Activated CD8-positive, alpha-beta T cell treated with anti-CD3 and anti-CD28 coated beads for 36 hours (primary cell): ENCODE data around the gene LARGE1. TPM values are rescaled to one million over a fixed set of nuclear protein-coding genes. Genes with fewer than 3 reads are reported as not detected.

Source experiments
- ATAC-seq: fragments of 200-7000 bp; cut with Tn5 transposase; one replicate; pipeline ENCODE4 v1.10.0; 2021; ENCODE audit warnings: mild to moderate bottlenecking, moderate library complexity
- CTCF ChIA-PET: fragments of 350-600 bp; sonication (Branson Sonifier 250); formaldehyde crosslinking; loops from one replicate; lab custom pipeline; 2021; ENCODE audit warnings: antibody characterized with exemption; lab: Charles Lee
- POLR2A ChIA-PET: fragments of 350-600 bp; sonication (Branson Sonifier 250); formaldehyde crosslinking; loops from one replicate; lab custom pipeline; 2021; ENCODE audit warnings: antibody characterized with exemption; lab: Charles Lee
- DNase-seq: peaks from one replicate; pipeline ENCODE4 v3.0.0-alpha.2; 2020
- H3K27ac Mint-ChIP-seq: one replicate; pipeline ENCODE4 v1.8.0; 2021; ENCODE audit warnings: mild to moderate bottlenecking, mixed read lengths
- H3K27me3 Mint-ChIP-seq: one replicate; pipeline ENCODE4 v1.8.0; 2021; ENCODE audit warnings: mixed read lengths
- H3K36me3 Mint-ChIP-seq: one replicate; pipeline ENCODE4 v1.8.0; 2021; ENCODE audit warnings: low read depth, mixed read lengths
- H3K4me1 Mint-ChIP-seq: one replicate; pipeline ENCODE4 v1.8.0; 2021; ENCODE audit warnings: low read depth, mixed read lengths
- H3K4me3 Mint-ChIP-seq: one replicate; pipeline ENCODE4 v1.8.0; 2021; ENCODE audit warnings: mild to moderate bottlenecking, moderate library complexity, mixed read lengths
- H3K9me3 Mint-ChIP-seq: one replicate; pipeline ENCODE4 v1.8.0; 2021; ENCODE audit warnings: mixed read lengths
- intact Hi-C: fragments of 100-400 bp; cut with micrococcal nuclease; formaldehyde crosslinking; loops from one replicate; pipeline ENCODE4 v1.10.0; 2022
- total RNA-seq, 2 experiments: library from RNA; stranded (reverse); gene quantifications; one replicate each; pipeline ENCODE4 v1.2.3, GENCODE V29; 2021
- TF ChIP-seq, protein P1 (sequence below): fragments of 200-600 bp; IDR thresholded peaks from one replicate; pipeline ENCODE4 v1.8.0; 2022; ENCODE audit warnings: antibody characterized with exemption, mild to moderate bottlenecking

LARGE1 gene
- total RNA-seq, 2 experiments from 2014 or later = 0.31 to 0.32 TPM

DNA sequence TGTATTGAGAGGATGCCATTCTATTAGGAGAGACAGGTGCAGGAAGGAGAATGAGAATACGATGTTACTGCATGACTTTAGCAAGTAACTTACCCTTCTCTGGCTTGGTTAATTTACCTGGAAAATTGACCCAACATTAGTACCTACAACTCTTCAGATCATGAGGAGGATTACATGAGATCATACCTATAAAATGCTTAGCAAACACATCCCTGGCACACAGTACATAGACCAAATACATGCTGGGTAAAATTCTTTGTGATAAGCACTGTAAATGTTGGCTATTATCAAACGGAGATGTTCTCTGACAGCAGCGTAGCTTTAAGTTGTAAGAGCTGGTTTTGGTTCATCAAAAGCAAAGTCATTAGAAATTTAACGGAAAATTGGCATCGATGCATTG is 28.8 kb downstream of the LARGE1 start:
- ATAC-seq (no peak), DNase-seq (no peak)
- H3K27ac Mint-ChIP-seq = no peak overlapping the region
- ChIA-PET POLR2A (no interaction called here), CTCF (no interaction called here)
- H3K4me3 Mint-ChIP-seq = no peak overlapping the region
- TF ChIP-seq, protein P1, sequence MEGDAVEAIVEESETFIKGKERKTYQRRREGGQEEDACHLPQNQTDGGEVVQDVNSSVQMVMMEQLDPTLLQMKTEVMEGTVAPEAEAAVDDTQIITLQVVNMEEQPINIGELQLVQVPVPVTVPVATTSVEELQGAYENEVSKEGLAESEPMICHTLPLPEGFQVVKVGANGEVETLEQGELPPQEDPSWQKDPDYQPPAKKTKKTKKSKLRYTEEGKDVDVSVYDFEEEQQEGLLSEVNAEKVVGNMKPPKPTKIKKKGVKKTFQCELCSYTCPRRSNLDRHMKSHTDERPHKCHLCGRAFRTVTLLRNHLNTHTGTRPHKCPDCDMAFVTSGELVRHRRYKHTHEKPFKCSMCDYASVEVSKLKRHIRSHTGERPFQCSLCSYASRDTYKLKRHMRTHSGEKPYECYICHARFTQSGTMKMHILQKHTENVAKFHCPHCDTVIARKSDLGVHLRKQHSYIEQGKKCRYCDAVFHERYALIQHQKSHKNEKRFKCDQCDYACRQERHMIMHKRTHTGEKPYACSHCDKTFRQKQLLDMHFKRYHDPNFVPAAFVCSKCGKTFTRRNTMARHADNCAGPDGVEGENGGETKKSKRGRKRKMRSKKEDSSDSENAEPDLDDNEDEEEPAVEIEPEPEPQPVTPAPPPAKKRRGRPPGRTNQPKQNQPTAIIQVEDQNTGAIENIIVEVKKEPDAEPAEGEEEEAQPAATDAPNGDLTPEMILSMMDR = no peak
- intact Hi-C loops = no loop called here
- H3K27me3 Mint-ChIP-seq = no peaks in the 10 kb centered on the region
- no peaks in the 10 kb centered on the region for H3K4me1 Mint-ChIP-seq
- H3K36me3 Mint-ChIP-seq = no peaks in the 10 kb centered on the region
- no peaks in the 10 kb centered on the region for H3K9me3 Mint-ChIP-seq

DNA sequence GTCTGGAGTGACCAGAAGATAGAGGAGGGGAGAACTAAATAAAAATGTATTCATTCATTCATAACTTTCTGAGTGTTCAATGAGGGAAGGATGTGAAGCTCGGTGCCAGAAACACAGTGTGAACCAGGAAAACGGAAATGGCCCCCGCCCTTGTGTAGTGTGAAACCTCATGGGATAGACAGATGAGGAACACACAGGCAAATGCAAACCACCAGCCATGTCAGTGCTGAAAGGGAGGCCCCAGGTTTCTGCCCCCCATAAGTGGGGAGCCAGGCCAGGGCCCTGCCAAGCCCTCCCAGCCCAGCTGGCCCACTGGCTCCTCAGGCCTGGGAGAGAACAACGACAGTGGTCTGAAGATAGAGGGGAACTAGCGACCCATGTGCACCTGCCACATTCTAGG is 30.5 kb downstream of the LARGE1 start:
- no peak for DNase-seq
- H3K27me3 Mint-ChIP-seq = no peaks in the 10 kb centered on the region

DNA sequence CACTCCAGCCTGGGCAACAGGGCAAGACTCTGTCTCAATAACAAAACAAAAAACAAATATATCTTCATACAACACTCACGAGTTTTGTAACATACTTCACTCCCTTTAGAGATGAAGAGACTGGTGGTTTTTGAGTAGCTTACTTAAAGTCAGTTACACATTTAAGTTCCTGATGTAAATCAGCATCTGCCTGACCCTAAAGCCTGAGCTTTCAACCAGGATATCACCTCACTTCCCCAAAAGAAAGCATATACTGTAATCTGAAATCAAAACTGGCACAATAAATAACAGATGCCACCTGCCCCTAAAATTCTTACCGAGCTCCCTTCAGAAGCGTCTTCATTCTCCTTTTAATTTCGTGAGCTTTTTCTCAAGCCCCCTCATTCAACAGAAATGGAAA is 31.5 kb downstream of the LARGE1 start:
- DNase-seq = no peak
- CTCF ChIA-PET = no interaction called here
- Mint-ChIP-seq H3K27me3 (no peaks in the 10 kb centered on the region), H3K4me1 (no peaks in the 10 kb centered on the region), H3K9me3 (no peaks in the 10 kb centered on the region), H3K4me3 (no peak overlapping the region), H3K36me3 (no peaks in the 10 kb centered on the region), H3K27ac (no peak overlapping the region)
- intact Hi-C loops = no loop called here
- ATAC-seq = no peak
- POLR2A ChIA-PET = no interaction called here
- TF ChIP-seq, protein P1 = no peak

More for the DNA sequence above, 30.5 kb downstream of the LARGE1 start:
- H3K4me1 Mint-ChIP-seq = no peaks in the 10 kb centered on the region
- TF ChIP-seq, protein P1 = no peak
- H3K27ac Mint-ChIP-seq = no peak overlapping the region
- H3K4me3 Mint-ChIP-seq = no peak overlapping the region
- CTCF ChIA-PET = no interaction called here
- ATAC-seq = no peak
- intact Hi-C loops = no loop called here
- no peaks in the 10 kb centered on the region for H3K36me3 Mint-ChIP-seq
- H3K9me3 Mint-ChIP-seq = no peaks in the 10 kb centered on the region
- POLR2A ChIA-PET = no interaction called here

- no peaks in the 10 kb centered on the region for H3K36me3 Mint-ChIP-seq
- H3K4me1 Mint-ChIP-seq = no peaks in the 10 kb centered on the region
- no peak overlapping the region for H3K4me3 Mint-ChIP-seq
- no peak overlapping the region for H3K27ac Mint-ChIP-seq
- H3K9me3 Mint-ChIP-seq = no peaks in the 10 kb centered on the region
- TF ChIP-seq, protein P1 = no peak
- CTCF ChIA-PET = no interaction called here
- H3K27me3 Mint-ChIP-seq = peaks cover 3% of the 10 kb centered on the region
- POLR2A ChIA-PET = no interaction called here
- DNase-seq (no peak), ATAC-seq (no peak)
- intact Hi-C loops = no loop called here
These were observed 33.1 kb downstream of the LARGE1 start for GRCh38 chr22:33887173-33887572.

GRCh38 chr22:33886696-33887095 is 33.6 kb downstream of the LARGE1 start:
- H3K4me1 Mint-ChIP-seq = no peaks in the 10 kb centered on the region
- no peaks in the 10 kb centered on the region for H3K36me3 Mint-ChIP-seq
- H3K4me3 Mint-ChIP-seq = no peak overlapping the region
- DNase-seq = no peak
- no peak for ATAC-seq
- no peak overlapping the region for H3K27ac Mint-ChIP-seq
- POLR2A ChIA-PET = no interaction called here
- intact Hi-C loops = no loop called here
- CTCF ChIA-PET = no interaction called here
- TF ChIP-seq, protein P1 = no peak
- H3K9me3 Mint-ChIP-seq = no peaks in the 10 kb centered on the region
- peaks cover 3% of the 10 kb centered on the region for H3K27me3 Mint-ChIP-seq
